GM12872 (cell line): Measurements from ENCODE around the gene NFATC2.

Source experiments
- CTCF ChIP-seq: IDR thresholded peaks from 3 replicates; pipeline ENCODE4 v1.5.1; 2011; ENCODE audit warnings: low read depth, mild to moderate bottlenecking, low read length, moderate library complexity; ENCODE audit not compliant: insufficient read depth

The NFATC2 gene

GRCh38 chr20:51350941-51351631 lies 191.4 kb downstream of the NFATC2 start:
- no peak for TF ChIP-seq CTCF

GRCh38 chr20:51348876-51349275 lies 193.6 kb downstream of the NFATC2 start:
- TF ChIP-seq CTCF: no peak

GRCh38 chr20:51347831-51348230 lies 194.7 kb downstream of the NFATC2 start:
- TF ChIP-seq CTCF: no peak

GRCh38 chr20:51346686-51347485 lies 195.6 kb downstream of the NFATC2 start:
- TF ChIP-seq CTCF: no peak

GRCh38 chr20:51345601-51346101 lies 196.9 kb downstream of the NFATC2 start:
- no peak for TF ChIP-seq CTCF

GRCh38 chr20:51342510-51343236 lies 199.8 kb downstream of the NFATC2 start:
- no peak for TF ChIP-seq CTCF

- no peak for TF ChIP-seq CTCF
Measured at GRCh38 chr20:51341581-51341980, 200.9 kb downstream of the NFATC2 start.
